ENCODE results near the gene RCSD1.

DNA sequence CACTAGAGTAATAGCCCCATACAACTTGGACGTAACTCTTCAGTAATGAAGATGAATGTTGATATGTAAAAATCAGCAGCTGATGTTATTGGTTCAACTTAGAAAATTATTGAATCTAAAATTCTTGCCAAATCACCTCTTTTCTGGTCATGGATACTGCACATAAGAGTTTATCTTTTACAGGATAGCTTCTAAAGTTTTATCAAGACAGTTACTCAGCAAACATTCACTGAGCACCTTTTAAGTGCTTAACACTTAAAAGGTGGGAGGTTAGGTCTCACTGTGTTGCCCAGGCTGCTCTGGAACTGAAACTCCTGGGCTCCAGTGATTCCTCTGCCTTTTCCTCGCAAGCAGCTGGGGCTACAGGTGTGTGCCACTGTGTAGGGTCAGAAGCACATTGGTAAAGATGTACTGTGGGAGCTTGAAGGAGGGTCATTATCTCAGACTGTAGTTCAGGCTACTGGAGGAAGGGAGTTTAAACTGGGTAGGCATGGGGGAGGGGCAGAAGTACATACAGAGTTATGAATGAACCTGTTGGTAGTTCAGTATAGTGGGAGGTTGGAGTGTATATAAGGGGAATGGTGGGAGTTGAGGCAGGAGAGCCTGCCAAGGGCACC lies 93.8 kb downstream of the RCSD1 start:
- TF ChIP-seq, protein P1, sequence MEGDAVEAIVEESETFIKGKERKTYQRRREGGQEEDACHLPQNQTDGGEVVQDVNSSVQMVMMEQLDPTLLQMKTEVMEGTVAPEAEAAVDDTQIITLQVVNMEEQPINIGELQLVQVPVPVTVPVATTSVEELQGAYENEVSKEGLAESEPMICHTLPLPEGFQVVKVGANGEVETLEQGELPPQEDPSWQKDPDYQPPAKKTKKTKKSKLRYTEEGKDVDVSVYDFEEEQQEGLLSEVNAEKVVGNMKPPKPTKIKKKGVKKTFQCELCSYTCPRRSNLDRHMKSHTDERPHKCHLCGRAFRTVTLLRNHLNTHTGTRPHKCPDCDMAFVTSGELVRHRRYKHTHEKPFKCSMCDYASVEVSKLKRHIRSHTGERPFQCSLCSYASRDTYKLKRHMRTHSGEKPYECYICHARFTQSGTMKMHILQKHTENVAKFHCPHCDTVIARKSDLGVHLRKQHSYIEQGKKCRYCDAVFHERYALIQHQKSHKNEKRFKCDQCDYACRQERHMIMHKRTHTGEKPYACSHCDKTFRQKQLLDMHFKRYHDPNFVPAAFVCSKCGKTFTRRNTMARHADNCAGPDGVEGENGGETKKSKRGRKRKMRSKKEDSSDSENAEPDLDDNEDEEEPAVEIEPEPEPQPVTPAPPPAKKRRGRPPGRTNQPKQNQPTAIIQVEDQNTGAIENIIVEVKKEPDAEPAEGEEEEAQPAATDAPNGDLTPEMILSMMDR (IDR thresholded peaks at IDR 0.05; ENCODE audit: extremely low read depth in 1 of 2, insufficient read depth in 1 of 2, low read depth in 1 of 2, low read length in 2 of 2): no peak
- TF ChIP-seq POLR2A (IDR thresholded peaks at IDR 0.05; ENCODE audit: low read depth, low read length): no peak
